BE2C (cell line): ENCODE measurements around the gene MAGI1.

Experiments used
- DNase-seq: peaks from one replicate; pipeline ENCODE4 v3.0.0-alpha.2; 2020
- H3K27me3 ChIP-seq: fragments of 250-450 bp; sonication (Bioruptor Pico); 2 replicates; pipeline ENCODE4 v1.5.1; 2020; ENCODE audit warnings: mild to moderate bottlenecking
- H3K36me3 ChIP-seq: fragments of 250-450 bp; sonication (Bioruptor Pico); 2 replicates; pipeline ENCODE4 v1.5.1; 2020; ENCODE audit warnings: mild to moderate bottlenecking
- H3K4me1 ChIP-seq: fragments of 250-450 bp; sonication (Bioruptor Pico); 2 replicates; pipeline ENCODE4 v1.5.1; 2020
- H3K4me3 ChIP-seq: 2 replicates; pipeline ENCODE4 v1.5.1; 2011; ENCODE audit warnings: low read depth, low read length
- H3K9me3 ChIP-seq: fragments of 250-450 bp; sonication (Bioruptor Pico); 2 replicates; pipeline ENCODE4 v1.5.1; 2020
- TF ChIP-seq, protein P1 (sequence below): IDR thresholded peaks from 2 replicates; pipeline ENCODE4 v1.5.1; 2012; ENCODE audit warnings: mild to moderate bottlenecking, low read depth, low read length

Gene MAGI1

GRCh38 chr3:65749066-65749465, 289.7 kb downstream of the MAGI1 start:
- Histone ChIP-seq H3K4me1 (no peaks in the 10 kb centered on the region; the same call in 1 of the 2 replicates), H3K9me3 (no peaks in the 10 kb centered on the region), H3K27me3 (no peaks in the 10 kb centered on the region), H3K36me3 (no peaks in the 10 kb centered on the region), H3K4me3 (no peak overlapping the region)
- TF ChIP-seq, protein P1, sequence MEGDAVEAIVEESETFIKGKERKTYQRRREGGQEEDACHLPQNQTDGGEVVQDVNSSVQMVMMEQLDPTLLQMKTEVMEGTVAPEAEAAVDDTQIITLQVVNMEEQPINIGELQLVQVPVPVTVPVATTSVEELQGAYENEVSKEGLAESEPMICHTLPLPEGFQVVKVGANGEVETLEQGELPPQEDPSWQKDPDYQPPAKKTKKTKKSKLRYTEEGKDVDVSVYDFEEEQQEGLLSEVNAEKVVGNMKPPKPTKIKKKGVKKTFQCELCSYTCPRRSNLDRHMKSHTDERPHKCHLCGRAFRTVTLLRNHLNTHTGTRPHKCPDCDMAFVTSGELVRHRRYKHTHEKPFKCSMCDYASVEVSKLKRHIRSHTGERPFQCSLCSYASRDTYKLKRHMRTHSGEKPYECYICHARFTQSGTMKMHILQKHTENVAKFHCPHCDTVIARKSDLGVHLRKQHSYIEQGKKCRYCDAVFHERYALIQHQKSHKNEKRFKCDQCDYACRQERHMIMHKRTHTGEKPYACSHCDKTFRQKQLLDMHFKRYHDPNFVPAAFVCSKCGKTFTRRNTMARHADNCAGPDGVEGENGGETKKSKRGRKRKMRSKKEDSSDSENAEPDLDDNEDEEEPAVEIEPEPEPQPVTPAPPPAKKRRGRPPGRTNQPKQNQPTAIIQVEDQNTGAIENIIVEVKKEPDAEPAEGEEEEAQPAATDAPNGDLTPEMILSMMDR: no peak
- DNase-seq: no peak

DNA sequence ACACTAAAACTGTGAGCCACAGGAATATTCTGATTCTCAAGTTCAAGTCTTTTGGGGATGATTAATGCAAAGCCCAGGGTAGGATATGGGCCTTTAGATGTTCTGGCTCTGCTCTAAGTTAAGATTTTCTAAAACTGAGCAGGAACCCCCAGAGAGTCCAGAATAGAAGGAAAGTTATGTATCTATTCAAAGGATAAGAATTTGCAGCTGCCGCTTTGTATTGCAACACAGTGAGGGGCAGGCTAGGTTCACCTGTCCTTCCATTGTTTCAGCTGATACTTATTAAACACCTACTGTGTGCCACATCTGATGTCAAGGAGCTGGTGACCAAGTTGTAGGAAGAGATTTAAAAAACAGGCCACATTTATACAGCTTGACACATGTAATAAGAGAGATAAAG, 290.4 kb downstream of the MAGI1 start:
- Histone ChIP-seq H3K4me1 (no peaks in the 10 kb centered on the region; the same call in 1 of the 2 replicates), H3K4me3 (no peak overlapping the region), H3K36me3 (no peaks in the 10 kb centered on the region), H3K27me3 (no peaks in the 10 kb centered on the region), H3K9me3 (no peaks in the 10 kb centered on the region)
- DNase-seq: no peak
- TF ChIP-seq, protein P1: no peak

DNA sequence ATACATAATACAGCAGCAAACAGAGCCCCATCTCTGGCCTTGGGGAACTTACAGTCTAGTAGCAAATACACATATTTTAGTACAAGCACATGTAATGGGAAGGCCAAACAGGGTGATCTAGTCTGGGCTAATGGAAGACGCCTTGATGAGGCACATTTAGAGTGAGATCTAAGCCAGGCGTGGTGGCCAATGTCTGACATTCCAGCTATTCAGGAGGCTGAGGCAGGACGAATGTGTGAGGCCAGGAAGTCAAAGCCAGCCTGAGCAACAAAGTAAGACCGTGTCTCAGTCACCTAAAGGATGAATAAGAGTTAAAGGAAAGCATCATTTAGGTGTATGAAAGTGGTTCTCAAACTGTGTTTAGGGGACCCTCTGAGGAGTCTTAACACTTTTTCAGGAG, 291.9 kb downstream of the MAGI1 start:
- Histone ChIP-seq H3K4me3 (no peak overlapping the region), H3K36me3 (no peaks in the 10 kb centered on the region), H3K27me3 (no peaks in the 10 kb centered on the region), H3K4me1 (no peaks in the 10 kb centered on the region; the same call in 1 of the 2 replicates), H3K9me3 (no peaks in the 10 kb centered on the region)
- TF ChIP-seq, protein P1: no peak
- no peak for DNase-seq

DNA sequence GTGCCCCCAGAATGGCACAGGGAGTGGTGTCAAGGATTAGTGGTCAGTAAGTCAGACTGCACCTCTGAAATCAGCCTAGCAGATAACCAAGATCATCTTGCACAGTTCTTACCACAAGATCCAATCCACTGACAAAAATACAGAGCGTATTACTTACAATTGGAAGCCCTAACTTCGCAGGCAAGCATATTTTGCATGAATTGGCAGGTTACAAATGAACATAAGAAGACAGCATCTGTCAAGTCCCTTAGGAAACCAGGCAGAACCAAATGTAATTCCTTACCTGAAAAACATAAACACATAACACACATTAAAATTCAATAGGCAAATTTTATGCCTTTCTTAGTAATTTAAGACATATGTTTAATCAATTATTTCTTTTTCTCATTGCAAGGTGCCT, 293.4 kb downstream of the MAGI1 start:
- no peaks in the 10 kb centered on the region for H3K9me3 ChIP-seq
- no peak overlapping the region for H3K4me3 ChIP-seq
- TF ChIP-seq, protein P1: no peak
- H3K36me3 ChIP-seq: no peaks in the 10 kb centered on the region
- H3K4me1 ChIP-seq: no peaks in the 10 kb centered on the region
- DNase-seq: no peak
- H3K27me3 ChIP-seq: no peaks in the 10 kb centered on the region

GRCh38 chr3:65742914-65743313, 295.8 kb downstream of the MAGI1 start:
- TF ChIP-seq, protein P1: no peak
- DNase-seq: no peak
- Histone ChIP-seq H3K4me1 (no peaks in the 10 kb centered on the region), H3K9me3 (no peaks in the 10 kb centered on the region), H3K27me3 (no peaks in the 10 kb centered on the region), H3K36me3 (no peaks in the 10 kb centered on the region), H3K4me3 (no peak overlapping the region)

- TF ChIP-seq, protein P1: no peak
- Histone ChIP-seq H3K36me3 (no peaks in the 10 kb centered on the region), H3K4me3 (no peak overlapping the region), H3K9me3 (no peaks in the 10 kb centered on the region), H3K27me3 (no peaks in the 10 kb centered on the region), H3K4me1 (no peaks in the 10 kb centered on the region)
- no peak for DNase-seq
These were observed 297.2 kb downstream of the MAGI1 start for GRCh38 chr3:65741540-65741939.
